WTC11 (cell line): ENCODE measurements around the gene ELOVL6. TPM values are rescaled to one million over a fixed set of nuclear protein-coding genes. Genes with fewer than 3 reads are reported as not detected.
A peak's percentile ranks its signal among the peaks of the same experiment; 100 is the strongest.

Experiments
- ATAC-seq: fragments of 200-7000 bp; cut with Tn5 transposase; 2 replicates; pipeline ENCODE4 v1.10.0; 2021; ENCODE audit warnings: mild to moderate bottlenecking, moderate library complexity
- CTCF ChIA-PET: fragments of 300-600 bp; sonication (Branson Sonifier 250); formaldehyde crosslinking; loops from one replicate; lab custom pipeline; 2021; ENCODE audit warnings: antibody characterized with exemption; lab: Charles Lee
- POLR2A ChIA-PET: fragments of 350-600 bp; sonication (Branson Sonifier 250); formaldehyde crosslinking; loops from one replicate; lab custom pipeline; 2021; ENCODE audit warnings: antibody characterized with exemption; lab: Charles Lee
- DNase-seq: peaks from one replicate; pipeline ENCODE4 v3.0.0; 2021; ENCODE audit warnings: low spot score
- H3K27ac Mint-ChIP-seq: 2 replicates; pipeline ENCODE4 v1.8.0; 2021; ENCODE audit warnings: mixed read lengths
- H3K27me3 Mint-ChIP-seq: 2 replicates; pipeline ENCODE4 v1.8.0; 2021; ENCODE audit warnings: low read depth, mild to moderate bottlenecking, moderate library complexity, mixed read lengths
- H3K36me3 Mint-ChIP-seq: 2 replicates; pipeline ENCODE4 v1.8.0; 2021; ENCODE audit warnings: mixed read lengths
- H3K4me1 Mint-ChIP-seq: 2 replicates; pipeline ENCODE4 v1.8.0; 2022; ENCODE audit warnings: mixed read lengths
- H3K4me3 Mint-ChIP-seq: 2 replicates; pipeline ENCODE4 v1.8.0; 2021; ENCODE audit warnings: mild to moderate bottlenecking, moderate library complexity, mixed read lengths
- H3K9me3 Mint-ChIP-seq: 2 replicates; pipeline ENCODE4 v1.8.0; 2021; ENCODE audit warnings: mixed read lengths
- ATF1 ChIP-seq: sonication (generic); formaldehyde crosslinking; IDR thresholded peaks from 2 replicates; pipeline ENCODE4 v1.8.1; 2023; ENCODE audit warnings: mild to moderate bottlenecking, moderate library complexity, missing genetic modification reagents
- ATF2 ChIP-seq: sonication (generic); formaldehyde crosslinking; IDR thresholded peaks from 2 replicates; pipeline ENCODE4 v1.8.1; 2022; ENCODE audit warnings: low read depth, missing genetic modification reagents, borderline replicate concordance
- CBFB ChIP-seq: sonication (generic); formaldehyde crosslinking; IDR thresholded peaks from 2 replicates; pipeline ENCODE4 v1.8.1; 2022; ENCODE audit warnings: mild to moderate bottlenecking, low read depth, missing genetic modification reagents
- CREB1 ChIP-seq: sonication (generic); formaldehyde crosslinking; IDR thresholded peaks from 2 replicates; pipeline ENCODE4 v1.8.0; 2023; ENCODE audit warnings: mild to moderate bottlenecking, missing genetic modification reagents
- CREM ChIP-seq: sonication (generic); formaldehyde crosslinking; IDR thresholded peaks from 2 replicates; pipeline ENCODE4 v1.8.1; 2022; ENCODE audit warnings: mild to moderate bottlenecking, missing genetic modification reagents, moderate library complexity
- EMX1 ChIP-seq: fragments of 250-450 bp; sonication (Bioruptor Pico); IDR thresholded peaks from 2 replicates; pipeline ENCODE4 v1.8.0; 2021; ENCODE audit warnings: mild to moderate bottlenecking
- GRHL2 ChIP-seq: fragments of 250-450 bp; sonication (Bioruptor Pico); IDR thresholded peaks from 2 replicates; pipeline ENCODE4 v1.8.0; 2022; ENCODE audit warnings: mild to moderate bottlenecking, moderate library complexity; ENCODE audit not compliant: insufficient replicate concordance, severe bottlenecking
- HMGXB4 ChIP-seq: sonication (generic); formaldehyde crosslinking; IDR thresholded peaks from 2 replicates; pipeline ENCODE4 v1.8.1; 2023; ENCODE audit warnings: mild to moderate bottlenecking, moderate library complexity, missing genetic modification reagents
- KAT7 ChIP-seq: sonication (generic); formaldehyde crosslinking; IDR thresholded peaks from 2 replicates; pipeline ENCODE4 v1.8.1; 2023; ENCODE audit warnings: missing genetic modification reagents, mild to moderate bottlenecking, borderline replicate concordance
- MYBL2 ChIP-seq: sonication (generic); formaldehyde crosslinking; IDR thresholded peaks from 2 replicates; pipeline ENCODE4 v1.8.1; 2023; ENCODE audit warnings: mild to moderate bottlenecking, moderate library complexity, missing genetic modification reagents
- NR2C2 ChIP-seq: sonication (generic); formaldehyde crosslinking; IDR thresholded peaks from 2 replicates; pipeline ENCODE4 v1.8.0; 2022; ENCODE audit warnings: mild to moderate bottlenecking, missing genetic modification reagents
- PREB ChIP-seq: sonication (generic); formaldehyde crosslinking; IDR thresholded peaks from 2 replicates; pipeline ENCODE4 v1.8.1; 2022; ENCODE audit warnings: mild to moderate bottlenecking, missing genetic modification reagents, moderate library complexity, borderline replicate concordance
- SOX15 ChIP-seq: fragments of 250-450 bp; sonication (Bioruptor Pico); IDR thresholded peaks from 2 replicates; pipeline ENCODE4 v1.9.0; 2021; ENCODE audit warnings: mild to moderate bottlenecking
- SP1 ChIP-seq: sonication (generic); formaldehyde crosslinking; conservative IDR thresholded peaks from 2 replicates; pipeline ENCODE4 v1.8.1; 2022; ENCODE audit warnings: missing genetic modification reagents
- TP53 ChIP-seq: sonication (generic); formaldehyde crosslinking; IDR thresholded peaks from 2 replicates; pipeline ENCODE4 v1.8.1; 2023; ENCODE audit warnings: mild to moderate bottlenecking, missing genetic modification reagents
- ZNF281 ChIP-seq: sonication (generic); formaldehyde crosslinking; IDR thresholded peaks from 2 replicates; pipeline ENCODE4 v1.8.0; 2023; ENCODE audit warnings: mild to moderate bottlenecking, missing genetic modification reagents
- ZNF317 ChIP-seq: sonication (generic); formaldehyde crosslinking; IDR thresholded peaks from 2 replicates; pipeline ENCODE4 v1.8.1; 2023; ENCODE audit warnings: low read depth, mild to moderate bottlenecking, moderate library complexity, missing genetic modification reagents, borderline replicate concordance
- total RNA-seq: library from RNA; stranded (reverse); gene quantifications from 3 replicates; pipeline ENCODE4 v1.2.3, GENCODE V29; 2021
- TF ChIP-seq, protein P1 (sequence below): sonication (generic); formaldehyde crosslinking; IDR thresholded peaks from 2 replicates; pipeline ENCODE4 v1.8.1; 2023; ENCODE audit warnings: mild to moderate bottlenecking, missing genetic modification reagents, borderline replicate concordance
- TF ChIP-seq, protein P2 (sequence below): sonication (generic); formaldehyde crosslinking; IDR thresholded peaks from 2 replicates; pipeline ENCODE4 v1.8.0; 2022; ENCODE audit warnings: mild to moderate bottlenecking, missing genetic modification reagents
- TF ChIP-seq, protein P3 (sequence below): sonication (generic); formaldehyde crosslinking; IDR thresholded peaks from 2 replicates; pipeline ENCODE4 v1.8.0; 2022; ENCODE audit warnings: mild to moderate bottlenecking, missing genetic modification reagents
- TF ChIP-seq, protein P4 (sequence below): fragments of 250-450 bp; sonication (Bioruptor Pico); IDR thresholded peaks from 2 replicates; pipeline ENCODE4 v1.9.0; 2021; ENCODE audit warnings: mild to moderate bottlenecking

Gene ELOVL6
- total RNA-seq, 1 experiment from 2014 or later: 87.4 TPM

GRCh38 chr4:110104661-110105060 lies 93.8 kb downstream of the ELOVL6 start:
- peaks cover 37% of the 10 kb centered on the region for H3K36me3 Mint-ChIP-seq
- ChIA-PET CTCF (no interaction called here), POLR2A (interaction anchor here (1.1 kb wide), 1 partner anchor 94 kb away, joined by 3 read pairs; no protein-coding TSS in a partner anchor)
- no peaks in the 10 kb centered on the region for H3K9me3 Mint-ChIP-seq
- ATAC-seq (no peak), DNase-seq (no peak)
- H3K27ac Mint-ChIP-seq: 0 out of 2 replicates have a peak overlapping the region, but pooled peaks have one; percentile 19
- no peaks in the 10 kb centered on the region for H3K27me3 Mint-ChIP-seq
- H3K4me3 Mint-ChIP-seq: no peak overlapping the region
- H3K4me1 Mint-ChIP-seq: peaks cover 52% of the 10 kb centered on the region
- TF ChIP-seq CREB1 (CRISPR knock-in tag): no peak
- no peak for TF ChIP-seq CREM
- TF ChIP-seq GRHL2 (CRISPR knock-in tag): no peak
- no peak for TF ChIP-seq CBFB (CRISPR knock-in tag)
- TF ChIP-seq PREB (CRISPR knock-in tag): no peak
- TF ChIP-seq ZNF317: no peak

DNA sequence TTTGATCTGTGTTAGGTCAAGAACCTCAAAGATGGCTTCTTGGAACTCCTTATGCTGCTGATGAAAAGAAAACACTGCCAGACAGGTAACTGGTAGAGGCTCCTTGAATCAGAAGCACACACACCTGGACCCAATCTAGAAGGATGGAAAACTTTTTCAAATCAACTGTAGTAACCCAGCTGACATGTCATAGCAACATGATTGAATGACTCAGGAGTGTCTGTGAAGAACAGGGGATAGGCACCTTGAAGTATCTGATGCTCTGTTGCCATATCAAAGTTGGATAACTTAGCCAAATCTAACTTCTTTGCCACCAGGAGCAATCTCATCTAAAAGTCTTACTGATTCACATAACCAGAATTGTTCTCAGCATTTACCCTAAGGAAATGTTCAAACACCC lies 98.8 kb downstream of the ELOVL6 start:
- ChIA-PET POLR2A (no interaction called here), CTCF (no interaction called here)
- TF ChIP-seq, protein P1, sequence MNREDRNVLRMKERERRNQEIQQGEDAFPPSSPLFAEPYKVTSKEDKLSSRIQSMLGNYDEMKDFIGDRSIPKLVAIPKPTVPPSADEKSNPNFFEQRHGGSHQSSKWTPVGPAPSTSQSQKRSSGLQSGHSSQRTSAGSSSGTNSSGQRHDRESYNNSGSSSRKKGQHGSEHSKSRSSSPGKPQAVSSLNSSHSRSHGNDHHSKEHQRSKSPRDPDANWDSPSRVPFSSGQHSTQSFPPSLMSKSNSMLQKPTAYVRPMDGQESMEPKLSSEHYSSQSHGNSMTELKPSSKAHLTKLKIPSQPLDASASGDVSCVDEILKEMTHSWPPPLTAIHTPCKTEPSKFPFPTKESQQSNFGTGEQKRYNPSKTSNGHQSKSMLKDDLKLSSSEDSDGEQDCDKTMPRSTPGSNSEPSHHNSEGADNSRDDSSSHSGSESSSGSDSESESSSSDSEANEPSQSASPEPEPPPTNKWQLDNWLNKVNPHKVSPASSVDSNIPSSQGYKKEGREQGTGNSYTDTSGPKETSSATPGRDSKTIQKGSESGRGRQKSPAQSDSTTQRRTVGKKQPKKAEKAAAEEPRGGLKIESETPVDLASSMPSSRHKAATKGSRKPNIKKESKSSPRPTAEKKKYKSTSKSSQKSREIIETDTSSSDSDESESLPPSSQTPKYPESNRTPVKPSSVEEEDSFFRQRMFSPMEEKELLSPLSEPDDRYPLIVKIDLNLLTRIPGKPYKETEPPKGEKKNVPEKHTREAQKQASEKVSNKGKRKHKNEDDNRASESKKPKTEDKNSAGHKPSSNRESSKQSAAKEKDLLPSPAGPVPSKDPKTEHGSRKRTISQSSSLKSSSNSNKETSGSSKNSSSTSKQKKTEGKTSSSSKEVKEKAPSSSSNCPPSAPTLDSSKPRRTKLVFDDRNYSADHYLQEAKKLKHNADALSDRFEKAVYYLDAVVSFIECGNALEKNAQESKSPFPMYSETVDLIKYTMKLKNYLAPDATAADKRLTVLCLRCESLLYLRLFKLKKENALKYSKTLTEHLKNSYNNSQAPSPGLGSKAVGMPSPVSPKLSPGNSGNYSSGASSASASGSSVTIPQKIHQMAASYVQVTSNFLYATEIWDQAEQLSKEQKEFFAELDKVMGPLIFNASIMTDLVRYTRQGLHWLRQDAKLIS (CRISPR knock-in tag): no peak
- TF ChIP-seq EMX1: no peak
- no peak for TF ChIP-seq MYBL2
- TF ChIP-seq, protein P2, sequence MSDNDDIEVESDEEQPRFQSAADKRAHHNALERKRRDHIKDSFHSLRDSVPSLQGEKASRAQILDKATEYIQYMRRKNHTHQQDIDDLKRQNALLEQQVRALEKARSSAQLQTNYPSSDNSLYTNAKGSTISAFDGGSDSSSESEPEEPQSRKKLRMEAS (CRISPR knock-in tag): no peak
- no peak for TF ChIP-seq SP1
- no peak for TF ChIP-seq ZNF281 (CRISPR knock-in tag)
- no peak for TF ChIP-seq TP53 (CRISPR knock-in tag)
- ATAC-seq (no peak), DNase-seq (no peak)
- Mint-ChIP-seq H3K27ac (peak overlapping the region; percentile 23; the same call in 1 of the 2 replicates), H3K4me1 (peaks cover 14% of the 10 kb centered on the region), H3K27me3 (no peaks in the 10 kb centered on the region), H3K36me3 (peaks cover 23% of the 10 kb centered on the region), H3K4me3 (no peak overlapping the region), H3K9me3 (no peaks in the 10 kb centered on the region)

- Mint-ChIP-seq H3K4me1 (peaks cover 12% of the 10 kb centered on the region), H3K36me3 (peaks cover 5% of the 10 kb centered on the region; the same call in 1 of the 2 replicates), H3K27me3 (no peaks in the 10 kb centered on the region), H3K27ac (no peak overlapping the region), H3K9me3 (no peaks in the 10 kb centered on the region), H3K4me3 (no peak overlapping the region)
- no peak for DNase-seq
- ATAC-seq: no peak
- ChIA-PET POLR2A (no interaction called here), CTCF (no interaction called here)
- TF ChIP-seq ATF1 (CRISPR knock-in tag): no peak
- TF ChIP-seq, protein P3, sequence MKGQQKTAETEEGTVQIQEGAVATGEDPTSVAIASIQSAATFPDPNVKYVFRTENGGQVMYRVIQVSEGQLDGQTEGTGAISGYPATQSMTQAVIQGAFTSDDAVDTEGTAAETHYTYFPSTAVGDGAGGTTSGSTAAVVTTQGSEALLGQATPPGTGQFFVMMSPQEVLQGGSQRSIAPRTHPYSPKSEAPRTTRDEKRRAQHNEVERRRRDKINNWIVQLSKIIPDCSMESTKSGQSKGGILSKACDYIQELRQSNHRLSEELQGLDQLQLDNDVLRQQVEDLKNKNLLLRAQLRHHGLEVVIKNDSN (CRISPR knock-in tag): no peak
- TF ChIP-seq, protein P4, sequence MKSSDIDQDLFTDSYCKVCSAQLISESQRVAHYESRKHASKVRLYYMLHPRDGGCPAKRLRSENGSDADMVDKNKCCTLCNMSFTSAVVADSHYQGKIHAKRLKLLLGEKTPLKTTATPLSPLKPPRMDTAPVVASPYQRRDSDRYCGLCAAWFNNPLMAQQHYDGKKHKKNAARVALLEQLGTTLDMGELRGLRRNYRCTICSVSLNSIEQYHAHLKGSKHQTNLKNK (CRISPR knock-in tag): no peak
- TF ChIP-seq SOX15 (CRISPR knock-in tag): no peak
- TF ChIP-seq HMGXB4 (CRISPR knock-in tag): no peak
- no peak for TF ChIP-seq ATF2
- no peak for TF ChIP-seq NR2C2 (CRISPR knock-in tag)
- TF ChIP-seq KAT7 (CRISPR knock-in tag): no peak
Observed at GRCh38 chr4:110096405-110096804, 102.0 kb downstream of the ELOVL6 start.
